HUES48 (cell line): ENCODE measurements around the gene FGF3.
A peak's percentile ranks its signal among the peaks of the same experiment; 100 is the strongest.

ENCODE experiments used
- H3K27ac ChIP-seq: one replicate; pipeline ENCODE4 v1.7.0; 2013; ENCODE audit warnings: low read depth, low read length, inconsistent platforms
- H3K27me3 ChIP-seq: 2 replicates; pipeline ENCODE4 v1.6.1; 2013; ENCODE audit warnings: mild to moderate bottlenecking, low read length; ENCODE audit not compliant: control insufficient read depth, insufficient read depth
- H3K36me3 ChIP-seq: 2 replicates; pipeline ENCODE4 v1.6.1; 2013; ENCODE audit warnings: low read length; ENCODE audit not compliant: control insufficient read depth, insufficient read depth
- H3K4me1 ChIP-seq: 2 replicates; pipeline ENCODE4 v1.6.1; 2013; ENCODE audit warnings: mild to moderate bottlenecking, low read length; ENCODE audit not compliant: control insufficient read depth, insufficient read depth
- H3K4me3 ChIP-seq: 2 replicates; pipeline ENCODE4 v1.5.1; 2013; ENCODE audit warnings: mild to moderate bottlenecking, low read depth, low read length
- H3K9ac ChIP-seq: 2 replicates; pipeline ENCODE4 v1.6.1; 2013; ENCODE audit warnings: mild to moderate bottlenecking, low read depth, low read length, moderate library complexity
- H3K9me3 ChIP-seq: 2 replicates; pipeline ENCODE4 v1.6.1; 2013; ENCODE audit warnings: low read length; ENCODE audit not compliant: control insufficient read depth, insufficient read depth

The FGF3 gene

DNA sequence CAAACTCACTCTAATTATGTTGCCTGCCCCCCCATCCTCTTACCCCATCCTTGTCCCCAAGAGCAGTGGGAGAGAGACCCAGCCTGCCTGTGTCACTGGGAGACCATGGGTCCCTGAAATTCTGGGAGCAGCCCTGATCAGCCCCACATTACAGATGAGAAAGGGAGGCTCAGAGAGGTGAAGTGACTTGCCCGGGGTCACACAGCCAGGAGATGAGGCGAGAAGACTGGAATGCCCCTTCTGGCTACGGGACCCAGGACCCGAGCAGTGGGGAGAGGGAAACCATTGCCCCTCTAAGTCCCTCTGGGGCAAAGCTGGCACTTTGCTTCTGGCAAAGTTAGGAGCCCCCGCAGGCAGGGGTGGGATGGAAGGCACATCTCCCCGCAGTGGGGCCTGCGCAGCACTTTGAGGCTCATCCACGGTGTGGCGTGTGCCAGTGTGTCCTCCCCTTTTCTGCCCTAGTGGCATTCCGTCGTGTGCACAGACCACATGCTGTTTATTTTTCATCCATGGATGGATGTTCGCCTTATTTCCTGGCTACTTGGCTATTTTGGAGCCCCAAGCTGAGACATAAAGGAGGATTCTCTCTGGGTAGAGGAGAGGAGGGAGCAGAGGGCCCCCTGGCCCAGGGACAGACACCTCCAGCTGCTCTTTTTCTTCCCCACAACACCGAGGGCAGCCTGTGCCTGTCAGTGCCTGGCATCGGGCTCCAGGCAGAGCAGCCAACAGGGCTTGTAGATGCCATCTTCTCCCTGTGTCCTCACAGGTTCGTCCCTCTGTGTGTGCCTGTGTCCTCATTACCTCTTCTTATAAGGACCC is 3.7 kb upstream of the FGF3 start:
- no peaks in the 10 kb centered on the region for H3K36me3 ChIP-seq
- no peaks in the 10 kb centered on the region for H3K9me3 ChIP-seq
- H3K27ac ChIP-seq: no peak overlapping the region
- no peak overlapping the region for H3K4me3 ChIP-seq
- no peak overlapping the region for H3K9ac ChIP-seq
- peaks cover 48% of the 10 kb centered on the region for H3K27me3 ChIP-seq
- H3K4me1 ChIP-seq: no peaks in the 10 kb centered on the region

DNA sequence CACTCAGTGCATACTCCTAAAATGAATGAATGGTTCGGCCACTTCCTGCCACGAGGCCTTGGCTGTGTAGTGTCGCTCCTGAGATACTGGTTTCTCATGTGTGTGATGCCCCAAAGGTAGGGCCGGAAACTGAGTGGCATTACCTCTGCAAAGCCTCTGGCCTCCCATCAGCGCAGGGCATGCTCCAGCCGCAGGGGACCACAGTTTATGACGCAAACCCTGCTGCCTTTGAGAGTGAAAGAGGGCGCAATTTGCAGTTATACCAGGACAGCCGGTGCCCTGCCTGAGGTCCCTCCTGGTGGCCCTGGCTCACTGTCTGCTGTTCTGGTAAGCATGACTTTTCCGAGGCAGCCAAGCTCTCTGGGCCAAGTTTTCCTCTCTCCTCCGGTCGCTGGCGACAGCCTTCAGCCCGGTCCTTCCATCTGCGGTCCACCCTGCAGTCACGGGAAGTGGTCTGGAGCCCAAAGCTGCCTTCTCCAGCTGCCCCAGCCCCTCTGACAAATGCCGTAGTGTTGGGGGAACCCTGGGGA is 2.4 kb upstream of the FGF3 start:
- H3K27ac ChIP-seq: no peak overlapping the region
- peaks cover 61% of the 10 kb centered on the region for H3K27me3 ChIP-seq
- H3K36me3 ChIP-seq: no peaks in the 10 kb centered on the region
- no peaks in the 10 kb centered on the region for H3K9me3 ChIP-seq
- H3K4me1 ChIP-seq: no peaks in the 10 kb centered on the region
- H3K4me3 ChIP-seq: no peak overlapping the region
- H3K9ac ChIP-seq: no peak overlapping the region

DNA sequence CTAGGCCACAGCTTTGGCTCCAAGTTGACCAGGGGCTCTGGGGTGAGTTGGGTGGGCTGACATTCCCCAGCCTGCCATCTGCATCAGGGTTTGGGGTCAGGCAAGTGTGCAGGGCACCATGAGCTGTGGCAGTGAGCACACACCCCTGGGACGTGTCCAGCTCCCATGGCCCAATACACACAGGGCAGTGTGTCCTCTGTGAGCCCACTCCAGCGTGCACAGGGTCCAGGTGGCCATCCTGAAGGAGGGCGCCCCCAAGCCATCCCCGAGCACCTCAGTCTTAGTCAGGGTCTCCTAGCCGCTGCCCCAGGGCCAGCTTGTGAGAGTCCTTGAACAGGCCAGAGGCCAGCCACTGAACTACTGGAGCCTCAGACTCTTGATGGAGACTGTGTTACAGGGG is 1.2 kb upstream of the FGF3 start:
- Histone ChIP-seq H3K36me3 (no peaks in the 10 kb centered on the region), H3K27me3 (peaks cover 73% of the 10 kb centered on the region), H3K27ac (no peak overlapping the region), H3K4me1 (no peaks in the 10 kb centered on the region), H3K9me3 (no peaks in the 10 kb centered on the region), H3K4me3 (no peak overlapping the region), H3K9ac (no peak overlapping the region)

DNA sequence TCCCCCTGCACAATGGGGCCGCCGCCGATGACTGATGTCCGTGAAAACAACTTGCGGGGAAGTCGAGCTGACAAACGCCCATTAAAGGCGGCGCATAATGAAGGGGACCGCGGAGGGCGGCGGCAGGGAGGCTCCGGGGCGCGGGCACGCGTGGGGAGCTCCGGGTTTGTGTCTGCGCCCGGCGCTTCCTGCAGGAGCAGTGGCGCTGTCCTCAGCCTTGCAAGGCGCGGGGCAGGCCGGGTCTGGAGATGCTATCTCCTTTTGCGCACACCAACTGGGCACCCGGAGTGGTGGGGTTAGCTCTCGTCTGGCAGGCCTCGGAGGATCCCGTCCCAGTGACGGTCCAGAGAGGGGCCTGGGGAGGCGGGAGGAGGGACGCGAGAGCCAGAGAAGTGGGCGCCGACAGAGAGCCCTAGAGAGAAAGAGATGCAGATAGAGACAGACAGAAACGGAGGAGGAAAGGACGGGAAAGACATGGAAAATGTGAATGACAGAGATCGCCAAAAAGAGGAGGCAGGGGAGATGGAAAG is 390 bp upstream of the FGF3 start:
- Histone ChIP-seq H3K27me3 (peaks cover 81% of the 10 kb centered on the region), H3K9me3 (no peaks in the 10 kb centered on the region), H3K27ac (no peak overlapping the region), H3K9ac (no peak overlapping the region), H3K4me3 (peak overlapping the region; percentile 32; the same call in 1 of the 2 replicates), H3K4me1 (no peaks in the 10 kb centered on the region), H3K36me3 (no peaks in the 10 kb centered on the region)

DNA sequence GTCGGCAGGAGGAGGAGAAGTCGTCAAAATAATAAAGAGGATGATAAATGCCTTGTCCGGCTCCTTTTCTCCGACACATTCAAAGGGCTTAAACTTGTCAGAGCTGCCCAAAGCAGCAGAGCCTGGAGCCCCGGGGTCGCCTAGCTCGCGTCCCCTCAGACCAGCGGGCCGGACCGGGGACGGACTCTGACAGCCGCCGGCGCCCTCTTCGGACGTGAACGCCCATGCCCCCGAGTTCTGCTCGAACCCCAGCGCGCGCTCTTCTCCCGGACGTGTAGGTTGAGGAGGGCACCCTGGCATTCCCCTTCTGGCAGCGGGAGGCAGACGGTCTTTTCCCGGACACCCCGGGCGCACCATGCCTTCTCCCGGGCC is 999 bp downstream of the FGF3 start:
- H3K9me3 ChIP-seq: no peaks in the 10 kb centered on the region
- peaks cover 91% of the 10 kb centered on the region for H3K27me3 ChIP-seq
- H3K4me3 ChIP-seq: peak overlapping the region; percentile 45; the same call in 1 of the 2 replicates
- H3K4me1 ChIP-seq: no peaks in the 10 kb centered on the region
- H3K9ac ChIP-seq: no peak overlapping the region
- no peaks in the 10 kb centered on the region for H3K36me3 ChIP-seq
- H3K27ac ChIP-seq: no peak overlapping the region

DNA sequence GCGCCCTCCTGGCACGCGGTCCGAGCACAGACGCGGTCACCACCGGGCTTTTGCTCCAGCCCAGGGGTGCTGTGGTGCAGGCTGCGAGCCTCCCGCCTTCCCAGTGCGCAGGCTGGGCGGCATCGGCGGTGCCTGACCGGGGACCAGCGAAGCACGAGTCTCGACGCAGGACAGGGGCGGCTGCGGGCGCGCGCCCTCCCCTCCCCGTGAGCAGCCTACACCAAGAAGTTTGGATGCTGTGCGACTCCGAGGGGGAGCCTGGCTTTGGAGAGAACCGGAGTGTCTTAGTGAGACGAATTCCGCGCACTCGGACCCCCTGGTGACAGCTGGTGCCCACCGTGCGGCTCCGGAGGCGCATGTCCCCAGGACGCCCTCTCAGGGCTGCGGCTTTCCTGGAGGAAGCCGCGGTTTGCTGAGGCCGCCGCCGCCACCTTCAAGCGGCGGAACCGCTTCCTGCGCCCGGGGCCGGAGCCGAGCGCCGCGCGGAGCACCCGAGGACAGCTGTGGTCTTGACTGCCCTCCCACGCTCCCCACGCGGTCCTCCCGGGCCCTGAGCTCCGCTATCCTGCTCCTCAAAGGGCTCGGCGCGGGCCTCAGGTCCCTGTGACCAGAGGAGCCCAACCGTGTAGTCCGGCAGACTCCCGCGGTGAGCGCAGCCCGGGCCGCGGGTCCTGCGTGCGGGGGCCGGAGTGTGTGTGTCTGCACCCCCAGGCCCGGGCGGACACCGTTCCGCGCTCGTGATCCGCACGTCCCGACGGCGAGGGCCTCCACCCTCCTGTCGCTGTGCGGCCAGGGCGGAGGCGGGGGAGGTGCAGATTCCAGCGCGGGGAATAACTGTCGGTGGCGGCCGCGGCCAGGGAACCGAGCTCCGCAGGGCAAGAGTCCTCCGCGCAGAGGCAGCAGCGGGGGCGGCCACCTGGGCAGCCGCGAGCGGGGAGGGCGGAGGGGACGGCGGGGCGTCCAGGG is 1.7 kb downstream of the FGF3 start:
- no peaks in the 10 kb centered on the region for H3K4me1 ChIP-seq
- H3K27ac ChIP-seq: no peak overlapping the region
- no peak overlapping the region for H3K9ac ChIP-seq
- no peaks in the 10 kb centered on the region for H3K9me3 ChIP-seq
- H3K36me3 ChIP-seq: no peaks in the 10 kb centered on the region
- H3K27me3 ChIP-seq: peaks cover 86% of the 10 kb centered on the region
- H3K4me3 ChIP-seq: peak overlapping the region; percentile 45; the same call in 1 of the 2 replicates

DNA sequence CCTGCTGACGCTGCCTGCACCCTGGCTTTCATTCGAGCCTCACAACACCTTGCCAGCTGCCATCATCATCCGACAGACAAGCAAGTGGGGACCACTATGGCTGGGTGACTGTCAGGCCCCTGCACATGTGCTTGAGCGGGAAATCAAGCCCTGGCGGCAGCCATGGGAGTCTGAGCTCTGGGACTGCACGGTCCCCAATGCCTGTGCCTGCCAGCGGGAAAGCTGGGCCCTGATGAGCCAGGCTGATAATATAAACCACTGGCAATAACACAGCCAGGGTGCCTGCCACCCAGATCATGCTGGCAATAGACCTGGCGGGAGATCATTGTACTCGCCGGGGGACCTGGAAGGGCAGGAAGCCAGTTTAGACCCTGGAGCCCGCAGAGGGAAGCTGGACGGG is 2.5 kb downstream of the FGF3 start:
- Histone ChIP-seq H3K27me3 (peaks cover 80% of the 10 kb centered on the region), H3K9ac (no peak overlapping the region), H3K9me3 (no peaks in the 10 kb centered on the region), H3K36me3 (no peaks in the 10 kb centered on the region), H3K4me3 (no peak overlapping the region), H3K4me1 (no peaks in the 10 kb centered on the region), H3K27ac (no peak overlapping the region)

DNA sequence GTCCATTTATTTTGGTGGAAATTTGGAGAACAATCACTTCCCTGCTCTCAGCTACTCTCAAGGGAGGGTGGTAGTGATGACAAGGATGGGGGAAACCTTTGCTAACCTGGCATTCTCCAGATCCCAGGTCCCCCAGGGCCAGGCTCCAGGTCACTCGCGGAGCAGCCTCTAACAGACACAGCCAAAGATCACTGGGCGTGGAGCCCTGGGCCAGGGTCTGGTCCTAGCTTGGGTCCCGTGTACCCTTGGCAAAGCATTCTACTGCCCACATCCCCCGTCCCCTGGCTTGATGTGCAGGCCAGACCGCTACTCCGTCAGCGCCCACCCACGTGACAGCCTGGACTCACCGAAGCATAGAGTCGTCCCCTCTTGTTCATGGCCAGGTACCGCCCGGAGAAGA is 3.2 kb downstream of the FGF3 start:
- Histone ChIP-seq H3K4me1 (no peaks in the 10 kb centered on the region), H3K9me3 (no peaks in the 10 kb centered on the region), H3K4me3 (no peak overlapping the region), H3K36me3 (no peaks in the 10 kb centered on the region), H3K9ac (no peak overlapping the region), H3K27me3 (peaks cover 73% of the 10 kb centered on the region), H3K27ac (no peak overlapping the region)

DNA sequence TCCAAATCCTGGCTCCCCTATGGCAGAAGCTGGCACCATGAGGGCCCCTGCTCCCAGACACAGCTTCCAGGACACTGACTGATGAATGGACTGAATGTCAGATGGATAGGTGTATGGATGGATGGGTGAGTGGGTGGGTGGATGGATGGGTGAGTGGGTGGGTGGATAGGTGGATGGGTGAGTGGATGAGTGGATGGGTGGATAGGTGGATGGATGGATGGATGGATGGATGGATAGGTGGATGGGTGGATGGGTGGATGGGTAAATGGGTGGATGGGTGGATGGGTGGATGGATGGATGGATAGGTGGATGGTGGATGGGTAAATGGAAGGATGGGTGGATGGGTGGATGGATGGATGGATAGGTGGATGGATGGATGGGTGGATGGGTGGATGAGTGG is 4.3 kb downstream of the FGF3 start:
- no peak overlapping the region for H3K9ac ChIP-seq
- H3K4me1 ChIP-seq: no peaks in the 10 kb centered on the region
- no peaks in the 10 kb centered on the region for H3K9me3 ChIP-seq
- H3K4me3 ChIP-seq: no peak overlapping the region
- no peak overlapping the region for H3K27ac ChIP-seq
- H3K27me3 ChIP-seq: peaks cover 63% of the 10 kb centered on the region
- no peaks in the 10 kb centered on the region for H3K36me3 ChIP-seq

DNA sequence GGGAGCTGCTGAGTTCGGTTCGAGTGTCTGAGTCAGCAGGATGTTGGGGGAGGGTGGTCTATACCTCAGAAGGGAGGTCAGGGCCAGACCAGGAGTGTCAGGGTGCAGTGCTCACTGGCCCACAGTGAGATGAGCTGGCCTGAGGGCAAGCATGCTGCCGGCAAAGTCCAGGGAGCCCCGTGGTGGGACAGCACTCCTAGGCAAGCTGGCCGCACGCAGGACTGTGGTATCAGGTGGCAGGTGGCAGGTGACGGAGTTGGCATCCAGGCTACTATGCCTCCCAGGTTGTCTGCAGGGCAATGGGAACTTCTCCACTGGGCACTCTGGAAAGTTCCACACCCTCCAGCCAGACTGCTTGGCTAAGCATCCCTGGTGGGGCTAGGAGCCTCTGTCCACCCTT is 4.8 kb downstream of the FGF3 start:
- Histone ChIP-seq H3K9ac (no peak overlapping the region), H3K27me3 (peaks cover 61% of the 10 kb centered on the region), H3K36me3 (no peaks in the 10 kb centered on the region), H3K27ac (no peak overlapping the region), H3K9me3 (no peaks in the 10 kb centered on the region), H3K4me1 (no peaks in the 10 kb centered on the region), H3K4me3 (no peak overlapping the region)
